HG03378 (cell line): Measurements from ENCODE around the gene PAQR6.

Experiments used
- ATAC-seq: cut with Tn5 transposase; IDR thresholded peaks from one replicate; pipeline ENCODE4 v1.9.1; 2021; ENCODE audit warnings: mild to moderate bottlenecking, moderate library complexity; ENCODE audit not compliant: unreplicated experiment

The PAQR6 gene

GRCh38 chr1:156266051-156266450 is 18.2 kb upstream of the PAQR6 start:
- no peak for ATAC-seq

GRCh38 chr1:156263288-156263655 is 15.4 kb upstream of the PAQR6 start:
- no peak for ATAC-seq

DNA sequence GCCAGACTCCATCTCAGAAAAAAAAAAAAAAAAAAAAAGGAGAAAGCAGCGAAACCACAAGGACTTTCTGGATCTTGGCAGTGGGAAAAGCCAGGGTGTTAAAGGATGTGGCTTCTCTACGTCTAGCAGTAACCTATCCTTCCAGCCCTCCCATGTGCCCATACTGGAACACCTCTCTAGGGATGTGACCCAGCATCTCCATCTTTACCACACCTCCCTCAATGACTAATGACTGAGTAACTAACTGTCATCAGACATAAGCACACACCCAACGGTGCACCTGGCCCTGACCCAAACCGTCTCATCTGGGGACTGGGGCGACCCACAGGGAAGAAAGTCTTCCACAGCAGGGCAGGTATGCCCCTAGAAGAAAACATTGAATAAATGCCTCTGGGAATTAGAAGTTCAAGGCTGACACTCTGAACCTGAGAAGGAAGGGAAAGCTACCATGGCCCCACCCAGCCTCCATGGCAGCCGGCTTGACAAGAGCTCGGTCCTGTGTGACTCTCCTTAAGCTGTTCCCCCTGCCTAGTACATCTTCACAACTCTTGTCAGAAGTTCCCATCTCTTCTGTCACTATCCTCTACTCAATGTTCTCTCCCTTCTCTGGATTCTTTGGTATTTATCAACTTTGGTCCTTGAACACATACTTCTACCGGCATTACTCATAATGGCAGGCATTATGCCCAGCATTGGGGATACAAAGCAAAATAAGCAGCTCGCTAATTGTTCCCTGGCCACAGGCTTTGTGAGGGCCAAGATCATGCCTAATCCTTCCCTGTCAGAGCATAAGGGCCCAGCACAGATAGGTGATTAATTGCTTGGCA is 14.8 kb upstream of the PAQR6 start:
- ATAC-seq, result no peak

DNA sequence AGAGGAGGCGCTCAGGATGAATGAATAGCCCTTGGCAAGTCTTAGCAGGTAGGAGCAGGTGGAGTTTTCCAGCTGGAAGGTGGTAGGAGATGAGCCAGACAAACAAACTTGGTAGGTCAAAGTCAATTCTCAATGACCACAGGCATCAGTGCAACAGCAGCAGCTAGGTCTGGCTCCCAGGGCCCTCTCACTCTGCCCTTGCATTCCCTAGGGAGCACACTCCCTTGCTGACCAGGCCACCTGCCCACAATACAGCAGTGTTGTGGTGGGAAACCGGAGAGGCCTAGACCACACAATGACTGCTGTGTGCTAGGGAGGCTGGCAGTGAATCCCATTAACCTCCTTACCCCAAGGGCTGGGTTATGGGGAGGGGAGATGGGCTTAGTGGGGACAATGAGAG is 13.0 kb upstream of the PAQR6 start:
- no peak for ATAC-seq

DNA sequence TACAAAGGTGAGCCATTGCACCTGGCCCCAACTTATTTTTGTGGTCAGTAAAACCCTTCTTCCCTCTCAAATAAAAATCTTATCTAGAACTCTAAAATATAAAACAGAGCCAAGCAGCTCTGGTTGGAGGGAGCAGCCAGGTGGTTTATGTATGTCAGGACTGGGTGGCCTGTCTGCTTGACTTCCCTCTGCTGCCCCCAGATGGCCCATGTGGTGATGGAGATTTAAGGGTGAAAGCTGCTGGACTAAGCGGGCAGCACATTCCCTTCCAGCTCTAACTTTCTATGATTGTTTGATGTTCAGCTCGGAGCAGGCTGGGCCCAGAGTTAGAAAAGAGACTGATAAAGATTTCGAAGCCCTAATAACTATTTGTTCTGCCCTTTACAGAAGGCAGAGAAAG is 11.9 kb upstream of the PAQR6 start:
- ATAC-seq, result no peak

GRCh38 chr1:156258859-156259258 is 11.0 kb upstream of the PAQR6 start:
- no peak for ATAC-seq

GRCh38 chr1:156257711-156258110 is 9.9 kb upstream of the PAQR6 start:
- no peak for ATAC-seq

GRCh38 chr1:156253634-156254033 is 5.8 kb upstream of the PAQR6 start:
- ATAC-seq, result no peak

- ATAC-seq, result no peak
Measured at GRCh38 chr1:156251527-156251926, 3.7 kb upstream of the PAQR6 start.

- ATAC-seq, result no peak
Measured at GRCh38 chr1:156249593-156249992, 1.7 kb upstream of the PAQR6 start.

- no peak for ATAC-seq
Measured at GRCh38 chr1:156248323-156248683, 447 bp upstream of the PAQR6 start.

GRCh38 chr1:156246781-156247459 is 936 bp downstream of the PAQR6 start:
- no peak for ATAC-seq

DNA sequence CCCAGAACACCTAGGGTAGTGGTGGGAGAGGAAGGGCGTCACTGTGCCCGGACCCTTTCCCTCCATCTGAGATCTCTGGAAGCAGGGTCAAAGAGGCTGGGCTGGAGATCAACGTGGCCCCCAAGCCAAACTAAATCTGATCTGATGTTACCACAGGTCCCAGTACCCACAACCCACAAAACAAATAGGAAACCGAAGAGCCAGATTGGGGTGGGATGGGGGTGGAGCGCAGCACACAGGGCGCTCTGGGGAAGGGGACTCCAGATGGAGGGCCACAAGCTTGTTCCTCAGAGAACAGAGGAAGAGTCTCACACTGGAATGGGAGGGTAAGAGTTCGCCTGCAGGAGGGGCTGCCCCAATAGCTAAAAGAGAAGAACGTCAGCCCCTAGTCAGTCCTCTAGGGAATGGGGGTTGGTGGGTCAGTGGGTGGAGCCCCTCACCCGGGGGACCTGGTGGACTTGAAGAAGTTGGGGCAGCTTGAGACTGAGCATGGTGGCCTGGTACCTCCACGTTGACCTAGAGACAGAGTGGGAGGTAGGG is 1.5 kb downstream of the PAQR6 start:
- no peak for ATAC-seq

- ATAC-seq, result no peak
Measured at GRCh38 chr1:156245451-156246232, 2.2 kb downstream of the PAQR6 start.

- no peak for ATAC-seq
Measured at GRCh38 chr1:156244712-156245111, 3.1 kb downstream of the PAQR6 start.

- ATAC-seq, result no peak
Measured at GRCh38 chr1:156244126-156244525, 3.7 kb downstream of the PAQR6 start.

DNA sequence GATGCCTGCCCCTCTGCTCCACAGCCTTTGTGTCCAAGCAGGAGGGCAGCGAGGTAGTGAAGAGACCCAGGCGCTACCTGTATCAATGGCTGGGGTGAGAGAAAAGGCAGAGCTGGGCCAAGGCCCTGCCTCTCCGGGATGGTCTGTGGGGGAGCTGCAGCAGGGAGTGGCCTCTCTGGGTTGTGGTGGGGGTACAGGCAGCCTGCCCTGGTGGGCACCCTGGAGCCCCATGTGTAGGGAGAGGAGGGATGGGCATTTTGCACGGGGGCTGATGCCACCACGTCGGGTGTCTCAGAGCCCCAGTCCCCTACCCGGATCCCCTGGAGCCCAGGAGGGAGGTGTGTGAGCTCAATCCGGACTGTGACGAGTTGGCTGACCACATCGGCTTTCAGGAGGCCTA is 5.1 kb downstream of the PAQR6 start:
- no peak for ATAC-seq

GRCh38 chr1:156241926-156242325 is 5.9 kb downstream of the PAQR6 start, which contains the start of gene BGLAP:
Gene BGLAP (plus strand): TSS chr1:156242184. CDS start chr1:156242232, 48 bp downstream.
- ATAC-seq, result no peak

DNA sequence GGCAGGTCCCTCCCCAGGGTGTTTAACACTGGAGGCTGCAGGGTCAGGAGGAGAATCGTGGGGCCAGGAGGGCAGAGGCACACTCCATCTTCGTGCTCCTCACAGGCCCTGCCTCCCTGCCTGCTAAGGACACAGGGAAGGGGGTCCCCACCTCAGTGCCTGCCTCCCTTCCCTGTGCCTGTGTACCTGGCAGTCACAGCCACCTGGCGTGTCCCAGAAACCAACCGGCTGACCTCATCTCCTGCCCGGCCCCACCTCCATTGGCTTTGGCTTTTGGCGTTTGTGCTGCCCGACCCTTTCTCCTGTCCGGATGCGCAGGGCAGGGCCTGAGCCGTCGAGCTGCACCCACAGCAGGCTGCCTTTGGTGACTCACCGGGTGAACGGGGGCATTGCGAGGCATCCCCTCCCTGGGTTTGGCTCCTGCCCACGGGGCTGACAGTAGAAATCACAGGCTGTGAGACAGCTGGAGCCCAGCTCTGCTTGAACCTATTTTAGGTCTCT is 6.5 kb downstream of the PAQR6 start:
- ATAC-seq, result no peak

GRCh38 chr1:156238248-156238647 is 9.6 kb downstream of the PAQR6 start:
- ATAC-seq, result no peak

GRCh38 chr1:156236164-156236563 is 11.7 kb downstream of the PAQR6 start:
- ATAC-seq, result no peak
